Prostate gland (tissue), 2 donors: ENCODE measurements around the gene KLF16. TPM values are rescaled to one million over a fixed set of nuclear protein-coding genes. Genes with fewer than 3 reads are reported as not detected.

Source experiments
- DNase-seq: peaks from one replicate; pipeline ENCODE4 v3.0.0-alpha.2; 2019; ENCODE audit warnings: low spot score
- H3K27ac ChIP-seq, 2 donors: fragments of 200-600 bp; sonication (generic); 2 replicates each; pipeline ENCODE4 v1.5.1; 2017 to 2019
- H3K27me3 ChIP-seq: fragments of 200-600 bp; sonication (generic); replicated peaks from 2 replicates; pipeline ENCODE4 v1.5.1; 2019; ENCODE audit not compliant: insufficient read depth
- H3K36me3 ChIP-seq, 2 donors: fragments of 200-600 bp; sonication (generic); 1 replicate in 1 of 2; 2 replicates in 1 of 2; pipeline versions ENCODE4 v1.5.1 to v1.8.1; 2017 to 2019
- H3K4me1 ChIP-seq: fragments of 200-600 bp; sonication (generic); replicated peaks from 2 replicates; pipeline ENCODE4 v1.5.1; 2019
- H3K4me3 ChIP-seq, 2 donors: fragments of 200-600 bp; sonication (generic); 2 replicates each; pipeline ENCODE4 v1.5.1; 2017 to 2019
- H3K9me3 ChIP-seq: fragments of 200-600 bp; sonication (generic); 2 replicates; pipeline ENCODE4 v1.5.1; 2017
- CTCF ChIP-seq, 4 experiments: fragments of 200-600 bp in 2 of 4; fragments of 450-650 bp in 2 of 4; sonication (generic) in 2 of 4; IDR thresholded peaks; 1 replicate in 3 of 4; 2 replicates in 1 of 4; pipeline ENCODE4 v1.5.1; 2016 to 2019; ENCODE audit warnings: antibody characterized with exemption in 4 of 4, mild to moderate bottlenecking in 2 of 4, moderate library complexity in 2 of 4
- POLR2A ChIP-seq: fragments of 450-650 bp; IDR thresholded peaks from one replicate; pipeline ENCODE4 v1.6.1; 2016; ENCODE audit warnings: antibody characterized with exemption, mild to moderate bottlenecking
- POLR2AphosphoS5 ChIP-seq: sonication (generic); formaldehyde crosslinking; IDR thresholded peaks from one replicate; pipeline ENCODE4 v1.6.1; 2017; ENCODE audit warnings: antibody characterized with exemption
- WGBS: methylation state at CpG from one replicate; pipeline ENCODE4 v1.1.5; 2018; 5-methylcytosine and 5-hydroxymethylcytosine counted together
- intact Hi-C: fragments of 100-400 bp; cut with DNase I; formaldehyde crosslinking; loops from one replicate; pipeline ENCODE4 v1.14.2; 2022
- total RNA-seq, 2 donors: library from RNA; depleted of rRNA; stranded (reverse); fragments of >200 nt; gene quantifications; one replicate each; pipeline ENCODE4 v1.1.0, GENCODE V29; 2016

KLF16 gene
- total RNA-seq, 2 donors from 2014 or later, result 8.4 to 22.8 TPM

GRCh38 chr19:1830568-1830967, 32.8 kb downstream of the KLF16 start:
- H3K36me3 ChIP-seq, result no peaks in the 10 kb centered on the region

GRCh38 chr19:1829958-1830357, 33.4 kb downstream of the KLF16 start:
- WGBS, result 45% methylated on average over 11 of the region's 11 CpGs
- intact Hi-C loops, result loop anchor here (10.0 kb wide), 1 partner anchor 285 kb away; no protein-coding TSS in a partner anchor
- Histone ChIP-seq H3K27ac (peak overlapping the region; percentile 61 to 78), H3K27me3 (no peaks in the 10 kb centered on the region), H3K9me3 (no peaks in the 10 kb centered on the region), H3K4me1 (no peaks in the 10 kb centered on the region), H3K36me3 (no peaks in the 10 kb centered on the region), H3K4me3 (no peak overlapping the region)
- peak; percentile 47 for DNase-seq
- TF ChIP-seq POLR2A (no peak), POLR2AphosphoS5 (peak; percentile 82), CTCF (IDR thresholded peaks at IDR 0.05) (no peak)

More at GRCh38 chr19:1830568-1830967, 32.8 kb downstream of the KLF16 start:
- DNase-seq, result no peak
- Histone ChIP-seq H3K27ac (peak overlapping the region; percentile 30 to 78), H3K4me1 (no peaks in the 10 kb centered on the region), H3K4me3 (no peak overlapping the region), H3K27me3 (no peaks in the 10 kb centered on the region), H3K9me3 (no peaks in the 10 kb centered on the region)
- WGBS, result 91% methylated on average over 15 of the region's 15 CpGs
- intact Hi-C loops, result no loop called here
- TF ChIP-seq POLR2A (no peak), POLR2AphosphoS5 (no peak), CTCF (IDR thresholded peaks at IDR 0.05) (no peak)

- no peaks in the 10 kb centered on the region for H3K4me1 ChIP-seq
- intact Hi-C loops, result loop anchor here (10.0 kb wide), 1 partner anchor 284 kb away; no protein-coding TSS in a partner anchor
- peak overlapping the region in 1 of 2 donors; percentile 78 for H3K27ac ChIP-seq
- no peaks in the 10 kb centered on the region for H3K9me3 ChIP-seq
- 92% methylated on average over 55 of the region's 57 CpGs for WGBS
- no peaks in the 10 kb centered on the region for H3K27me3 ChIP-seq
- peaks cover 0 to 7% of the 10 kb centered on the region in 2 donors for H3K36me3 ChIP-seq
- no peak overlapping the region for H3K4me3 ChIP-seq
- no peak for TF ChIP-seq POLR2A
- TF ChIP-seq POLR2AphosphoS5, result no peak
- no peak for TF ChIP-seq CTCF (IDR thresholded peaks at IDR 0.05)
- no peak for DNase-seq
Observed at GRCh38 chr19:1828279-1829238, 34.8 kb downstream of the KLF16 start.

GRCh38 chr19:1827566-1828278, 35.7 kb downstream of the KLF16 start:
- H3K4me3 ChIP-seq, result no peak overlapping the region
- no peak for DNase-seq
- WGBS, result 89% methylated on average over 38 of the region's 41 CpGs

More at GRCh38 chr19:1827566-1828278, 35.7 kb downstream of the KLF16 start:
- H3K27me3 ChIP-seq, result no peaks in the 10 kb centered on the region
- intact Hi-C loops, result loop anchor here (10.0 kb wide), 1 partner anchor 283 kb away; no protein-coding TSS in a partner anchor
- TF ChIP-seq POLR2AphosphoS5, result no peak
- no peak for TF ChIP-seq POLR2A
- TF ChIP-seq CTCF (IDR thresholded peaks at IDR 0.05), result no peak
- H3K4me1 ChIP-seq, result no peaks in the 10 kb centered on the region
- H3K36me3 ChIP-seq, result peaks cover 0 to 7% of the 10 kb centered on the region in 2 donors
- H3K9me3 ChIP-seq, result no peaks in the 10 kb centered on the region
- no peak overlapping the region for H3K27ac ChIP-seq
